CD14-positive monocyte (primary cell): Measurements from ENCODE around the gene FBXO36. TPM values are rescaled to one million over a fixed set of nuclear protein-coding genes. Genes with fewer than 3 reads are reported as not detected.

Experiments
- DNase-seq, 3 donors: peaks; one replicate each; pipeline ENCODE4 v3.0.0-alpha.2; 2011 to 2022
- H2AFZ ChIP-seq: 2 replicates; pipeline ENCODE4 v1.6.0; 2012; ENCODE audit warnings: mild to moderate bottlenecking, low read depth, low read length, inconsistent platforms; ENCODE audit not compliant: insufficient read depth, poor library complexity, severe bottlenecking
- H3K27ac ChIP-seq, 2 donors: 1 replicate in 1 of 2; 2 replicates in 1 of 2; pipeline ENCODE4 v1.5.1; 2012 to 2013; ENCODE audit warnings: low read length in 2 of 2, control low read depth in 1 of 2, inconsistent platforms in 1 of 2, low read depth in 1 of 2, mild to moderate bottlenecking in 1 of 2
- H3K27me3 ChIP-seq, 2 donors: one replicate each; pipeline versions ENCODE4 v1.6.0 to v1.6.1; 2011 to 2013; ENCODE audit warnings: low read length in 2 of 2; ENCODE audit not compliant: control insufficient read depth in 2 of 2, insufficient read depth in 2 of 2
- H3K36me3 ChIP-seq, 2 donors: replicated peaks in 1 of 2; 1 replicate in 1 of 2; 2 replicates in 1 of 2; pipeline versions ENCODE4 v1.5.1 to v1.6.1; 2012 to 2013; ENCODE audit warnings: low read length in 2 of 2, control low read depth in 1 of 2, inconsistent platforms in 1 of 2, mild to moderate bottlenecking in 1 of 2; ENCODE audit not compliant: insufficient read depth in 2 of 2, control insufficient read depth in 1 of 2
- H3K4me1 ChIP-seq, 2 donors: 1 replicate in 1 of 2; 2 replicates in 1 of 2; pipeline versions ENCODE4 v1.5.1 to v1.6.1; 2012 to 2013; ENCODE audit warnings: low read length in 2 of 2, control low read depth in 1 of 2, inconsistent platforms in 1 of 2, mild to moderate bottlenecking in 1 of 2, moderate library complexity in 1 of 2; ENCODE audit not compliant: insufficient read depth in 2 of 2, control insufficient read depth in 1 of 2
- H3K4me2 ChIP-seq: replicated peaks from 2 replicates; pipeline ENCODE3; 2012; ENCODE audit warnings: low read length, moderate library complexity, mild to moderate bottlenecking; ENCODE audit not compliant: poor library complexity, severe bottlenecking; ENCODE audit errors: extremely low read depth
- H3K4me3 ChIP-seq, 3 experiments: fragments of 200-600 bp in 1 of 3; sonication (generic) in 1 of 3; replicated peaks in 1 of 3; 1 replicate in 2 of 3; 2 replicates in 1 of 3; pipeline ENCODE4 v1.5.1; 2011 to 2013; ENCODE audit warnings: low read length in 3 of 3, mild to moderate bottlenecking in 3 of 3, control low read depth in 2 of 3, low read depth in 2 of 3, inconsistent platforms in 1 of 3, moderate library complexity in 1 of 3
- H3K79me2 ChIP-seq: 2 replicates; pipeline ENCODE4 v1.6.0; 2012; ENCODE audit warnings: mild to moderate bottlenecking, control low read depth, inconsistent platforms, low read length, moderate library complexity; ENCODE audit not compliant: insufficient read depth
- H3K9ac ChIP-seq: 2 replicates; pipeline ENCODE4 v1.6.0; 2017; ENCODE audit warnings: low read length, mild to moderate bottlenecking; ENCODE audit not compliant: insufficient read depth, poor library complexity, severe bottlenecking
- H3K9me3 ChIP-seq, 2 donors: replicated peaks in 1 of 2; 1 replicate in 1 of 2; 2 replicates in 1 of 2; pipeline versions ENCODE4 v1.5.1 to v1.6.1; 2012 to 2013; ENCODE audit warnings: low read length in 2 of 2, control low read depth in 1 of 2; ENCODE audit not compliant: control insufficient read depth in 1 of 2, insufficient read depth in 1 of 2
- H4K20me1 ChIP-seq: 2 replicates; pipeline ENCODE4 v1.6.0; 2012; ENCODE audit warnings: mild to moderate bottlenecking, low read length, control low read depth, moderate library complexity; ENCODE audit not compliant: insufficient read depth
- H3K27ac Mint-ChIP-seq, 7 donors: one replicate each; pipeline ENCODE4 v1.8.0; 2020; ENCODE audit warnings: mild to moderate bottlenecking in 7 of 7, mixed read lengths in 7 of 7, moderate library complexity in 6 of 7, inconsistent platforms in 2 of 7
- H3K27me3 Mint-ChIP-seq, 3 donors: one replicate each; pipeline ENCODE4 v1.8.0; 2021 to 2022; ENCODE audit warnings: low read depth in 3 of 3, mild to moderate bottlenecking in 3 of 3, mixed read lengths in 3 of 3, moderate library complexity in 3 of 3, inconsistent platforms in 1 of 3
- H3K36me3 Mint-ChIP-seq, 2 donors: one replicate each; pipeline ENCODE4 v1.8.0; 2020; ENCODE audit warnings: mixed read lengths in 2 of 2, inconsistent platforms in 1 of 2, mild to moderate bottlenecking in 1 of 2
- H3K4me1 Mint-ChIP-seq: one replicate; pipeline ENCODE4 v1.8.0; 2020; ENCODE audit warnings: mild to moderate bottlenecking, mixed read lengths
- H3K4me3 Mint-ChIP-seq, 2 donors: one replicate each; pipeline ENCODE4 v1.8.0; 2020; ENCODE audit warnings: mild to moderate bottlenecking in 2 of 2, mixed read lengths in 2 of 2, moderate library complexity in 1 of 2
- H3K9me3 Mint-ChIP-seq, 7 donors: one replicate each; pipeline ENCODE4 v1.8.0; 2020 to 2022; ENCODE audit warnings: mixed read lengths in 7 of 7, mild to moderate bottlenecking in 6 of 7, moderate library complexity in 6 of 7, inconsistent platforms in 2 of 7
- WGBS: methylation state at CpG from one replicate; pipeline ENCODE4 v1.1.5; 2013; ENCODE audit warnings: missing lambda C conversion rate; ENCODE audit not compliant: insufficient coverage; 5-methylcytosine and 5-hydroxymethylcytosine counted together
- intact Hi-C, 2 donors: fragments of 100-400 bp; cut with micrococcal nuclease; formaldehyde crosslinking; loops; one replicate each; pipeline versions ENCODE4 v1.15.0 to v1.15.1; 2023
- polyA plus RNA-seq, 3 donors: library from polyadenylated mRNA; depleted of rRNA in 1 of 3; unstranded in 2 of 3; stranded (reverse) in 1 of 3; fragments of 300-500 nt in 2 of 3; fragments of >200 nt in 1 of 3; fragmentation: Illumina TruSeq in 2 of 3; gene quantifications; 1 replicate in 2 of 3; 2 replicates in 1 of 3; pipeline ENCODE4 v1.2.3, GENCODE V29; 2012 to 2021
- TF ChIP-seq, protein P1 (sequence below): fragments of 200-600 bp; IDR thresholded peaks from one replicate; pipeline ENCODE4 v1.8.0; 2022; ENCODE audit warnings: antibody characterized with exemption, mild to moderate bottlenecking

Gene FBXO36
- polyA plus RNA-seq, 3 donors, result 0.52 to 0.90 (median 0.72) TPM

- H3K27ac ChIP-seq, result no peak overlapping the region
- Mint-ChIP-seq H3K4me3 (no peak overlapping the region), H3K36me3 (no peaks in the 10 kb centered on the region), H3K4me1 (no peaks in the 10 kb centered on the region), H3K27me3 (peaks cover 0 to 6% (median 2%) of the 10 kb centered on the region in 3 donors), H3K27ac (peak overlapping the region in 1 of 7 donors; percentile 14), H3K9me3 (peaks cover 0 to 5% (median 0%) of the 10 kb centered on the region in 7 donors)
- no peak overlapping the region for H3K4me3 ChIP-seq
- TF ChIP-seq, protein P1, sequence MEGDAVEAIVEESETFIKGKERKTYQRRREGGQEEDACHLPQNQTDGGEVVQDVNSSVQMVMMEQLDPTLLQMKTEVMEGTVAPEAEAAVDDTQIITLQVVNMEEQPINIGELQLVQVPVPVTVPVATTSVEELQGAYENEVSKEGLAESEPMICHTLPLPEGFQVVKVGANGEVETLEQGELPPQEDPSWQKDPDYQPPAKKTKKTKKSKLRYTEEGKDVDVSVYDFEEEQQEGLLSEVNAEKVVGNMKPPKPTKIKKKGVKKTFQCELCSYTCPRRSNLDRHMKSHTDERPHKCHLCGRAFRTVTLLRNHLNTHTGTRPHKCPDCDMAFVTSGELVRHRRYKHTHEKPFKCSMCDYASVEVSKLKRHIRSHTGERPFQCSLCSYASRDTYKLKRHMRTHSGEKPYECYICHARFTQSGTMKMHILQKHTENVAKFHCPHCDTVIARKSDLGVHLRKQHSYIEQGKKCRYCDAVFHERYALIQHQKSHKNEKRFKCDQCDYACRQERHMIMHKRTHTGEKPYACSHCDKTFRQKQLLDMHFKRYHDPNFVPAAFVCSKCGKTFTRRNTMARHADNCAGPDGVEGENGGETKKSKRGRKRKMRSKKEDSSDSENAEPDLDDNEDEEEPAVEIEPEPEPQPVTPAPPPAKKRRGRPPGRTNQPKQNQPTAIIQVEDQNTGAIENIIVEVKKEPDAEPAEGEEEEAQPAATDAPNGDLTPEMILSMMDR, result no peak
- no peak overlapping the region for H3K4me2 ChIP-seq
- no peak for DNase-seq
- H3K36me3 ChIP-seq, result no peaks in the 10 kb centered on the region
- H2AFZ ChIP-seq, result no peak overlapping the region
- intact Hi-C loops, result no loop called here
- no peaks in the 10 kb centered on the region for H3K4me1 ChIP-seq
- no peaks in the 10 kb centered on the region for H3K27me3 ChIP-seq
- WGBS, result 97% methylated on average over 3 of the region's 6 CpGs
- H4K20me1 ChIP-seq, result no peaks in the 10 kb centered on the region
- H3K79me2 ChIP-seq, result no peaks in the 10 kb centered on the region
- no peak overlapping the region for H3K9ac ChIP-seq
- H3K9me3 ChIP-seq, result no peaks in the 10 kb centered on the region
Measured at GRCh38 chr2:229952256-229952835, 30.0 kb downstream of the FBXO36 start.

DNA sequence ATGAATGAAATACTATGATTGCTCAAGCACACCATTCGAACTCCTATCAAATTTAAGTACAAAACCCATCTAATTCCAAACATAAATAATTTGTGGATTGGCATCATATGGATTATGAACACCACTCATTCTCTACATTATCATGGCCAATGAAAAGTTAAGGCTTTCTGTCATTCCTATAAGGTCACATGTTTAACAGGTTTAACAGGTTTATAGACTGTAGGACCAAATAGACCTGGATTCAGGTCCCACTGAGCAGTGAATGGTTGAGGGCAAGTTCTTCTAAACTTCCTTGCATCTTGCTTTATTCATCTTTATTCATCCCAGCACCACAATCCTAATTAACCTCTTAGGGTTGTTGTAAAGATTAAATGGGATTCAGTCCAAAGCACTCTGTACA lies 33.4 kb downstream of the FBXO36 start:
- Mint-ChIP-seq H3K4me1 (no peaks in the 10 kb centered on the region), H3K4me3 (no peak overlapping the region), H3K27me3 (peaks cover 0 to 5% (median 2%) of the 10 kb centered on the region in 3 donors), H3K36me3 (no peaks in the 10 kb centered on the region), H3K27ac (no peak overlapping the region), H3K9me3 (no peaks in the 10 kb centered on the region)
- H2AFZ ChIP-seq, result no peak overlapping the region
- no peak overlapping the region for H3K4me3 ChIP-seq
- no peak for DNase-seq
- H3K27me3 ChIP-seq, result no peaks in the 10 kb centered on the region
- no peaks in the 10 kb centered on the region for H3K9me3 ChIP-seq
- intact Hi-C loops, result no loop called here
- no peak overlapping the region for H3K4me2 ChIP-seq
- H3K36me3 ChIP-seq, result no peaks in the 10 kb centered on the region
- H3K4me1 ChIP-seq, result no peaks in the 10 kb centered on the region
- H3K27ac ChIP-seq, result no peak overlapping the region
- H4K20me1 ChIP-seq, result no peaks in the 10 kb centered on the region
- H3K9ac ChIP-seq, result no peak overlapping the region
- no CpG with 5 or more reads among the region's 1 CpG for WGBS
- TF ChIP-seq, protein P1, result no peak
- H3K79me2 ChIP-seq, result no peaks in the 10 kb centered on the region
